Mesenteric fat pad (tissue), 1 donor: ENCODE measurements around the gene SRPX. TPM values are rescaled to one million over a fixed set of nuclear protein-coding genes. Genes with fewer than 3 reads are reported as not detected.

Experiments used
- DNase-seq: peaks from one replicate; pipeline ENCODE4 v3.0.0-alpha.2; 2020; ENCODE audit warnings: low spot score
- long read RNA-seq: library from polyadenylated mRNA; unstranded; transcript quantifications from one replicate; pipeline ENCODE4 v2.0.0, GENCODE V29; 2020
- total RNA-seq: library from RNA; stranded (reverse); fragmentation: NEBNext Ultra II Directional; extraction: Animal tissue kit (Norgen Biotek cat#: 25700); gene quantifications from one replicate; pipeline ENCODE4 v1.2.1, GENCODE V29; 2021
- donor health status: DM: yes; HTN: yes; CAD: no.

The SRPX gene
- 410 TPM for total RNA-seq
- long read RNA-seq, transcript SRPX-201 (10 exons, 1,874 nt): major isoform, 2,469 of 3,077 reads
- long read RNA-seq, transcript SRPX-206 (9 exons, 1,842 nt): minor isoform, 227 of 3,077 reads
- long read RNA-seq, transcript SRPX-205 (9 exons, 1,780 nt): minor isoform, 81 of 3,077 reads
- long read RNA-seq, partial matches to known transcripts: 123 of 3,077 reads
- long read RNA-seq, other reads (novel, unspliced or antisense): 176 of 3,077 reads

DNA sequence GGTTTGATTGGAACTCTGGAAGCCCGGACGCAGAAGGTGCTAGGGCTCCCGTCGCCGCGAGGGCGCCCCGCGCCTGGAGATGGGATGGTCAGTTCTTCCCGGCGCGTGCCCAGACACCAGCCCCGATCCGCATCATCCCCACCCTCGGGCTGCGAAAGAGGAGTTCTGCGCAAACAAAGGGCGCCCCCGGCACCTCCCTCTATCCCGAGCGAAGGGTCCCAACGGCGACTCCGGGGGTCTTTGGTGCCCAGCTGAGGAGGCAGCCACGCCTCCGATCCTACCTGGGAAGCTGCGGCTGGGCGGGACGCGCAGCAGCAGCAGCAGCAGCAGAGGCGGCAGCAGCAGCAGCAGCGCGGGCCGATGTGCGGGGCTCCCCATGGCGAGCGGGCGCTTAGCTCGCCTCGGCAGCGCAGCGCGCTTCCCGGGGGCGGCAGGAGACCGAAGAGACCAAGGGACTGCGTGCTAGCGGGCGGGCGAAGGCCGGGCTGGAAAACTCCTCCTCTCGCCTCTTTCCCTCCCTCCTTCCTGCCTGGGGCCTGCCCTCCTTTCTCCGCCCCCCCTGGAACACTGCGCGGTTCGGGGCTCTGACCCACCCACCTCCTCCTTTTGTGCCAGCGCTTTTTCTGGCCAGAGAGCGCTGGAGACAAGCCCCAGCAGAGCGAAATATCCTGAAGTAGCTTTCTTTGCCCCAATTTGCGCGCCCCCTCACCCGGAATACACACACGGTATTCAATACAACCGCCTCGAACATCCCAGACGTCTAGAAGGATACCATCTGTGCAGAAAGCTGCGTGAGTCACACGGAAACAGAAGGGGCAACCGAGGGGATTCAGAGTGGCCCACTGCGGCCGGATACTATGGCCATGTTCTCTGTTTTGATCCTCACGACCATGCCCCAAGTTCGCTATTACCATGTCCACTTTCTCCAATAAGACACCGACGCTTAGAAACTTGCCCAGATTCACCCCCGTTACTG is at the start of gene SRPX:
Gene SRPX (minus strand): TSS at position 457 of the 976 bp plus-strand sequence. CDS start 79 bp downstream, at position 378.
- DNase-seq: no peak

DNA sequence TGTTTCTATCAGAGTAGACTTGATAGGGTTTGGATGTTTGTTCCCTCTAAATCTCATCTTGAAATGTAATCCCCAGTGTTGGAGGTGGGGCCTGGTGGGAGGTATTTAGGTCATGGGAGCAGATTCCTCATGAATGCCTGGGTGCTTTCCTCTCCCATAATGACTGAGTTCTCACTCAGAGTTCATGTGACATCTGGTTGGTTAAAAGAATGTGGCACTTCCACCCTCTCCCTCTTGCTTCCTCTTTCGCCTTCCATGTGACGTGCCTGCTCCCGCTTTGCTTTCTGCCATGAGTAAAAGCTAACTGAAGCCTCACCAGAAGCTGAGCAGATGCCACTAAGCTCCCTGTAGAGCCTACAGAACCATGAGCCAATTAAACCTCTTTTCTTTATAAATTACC is 47.3 kb upstream of the SRPX start:
- DNase-seq: no peak

DNA sequence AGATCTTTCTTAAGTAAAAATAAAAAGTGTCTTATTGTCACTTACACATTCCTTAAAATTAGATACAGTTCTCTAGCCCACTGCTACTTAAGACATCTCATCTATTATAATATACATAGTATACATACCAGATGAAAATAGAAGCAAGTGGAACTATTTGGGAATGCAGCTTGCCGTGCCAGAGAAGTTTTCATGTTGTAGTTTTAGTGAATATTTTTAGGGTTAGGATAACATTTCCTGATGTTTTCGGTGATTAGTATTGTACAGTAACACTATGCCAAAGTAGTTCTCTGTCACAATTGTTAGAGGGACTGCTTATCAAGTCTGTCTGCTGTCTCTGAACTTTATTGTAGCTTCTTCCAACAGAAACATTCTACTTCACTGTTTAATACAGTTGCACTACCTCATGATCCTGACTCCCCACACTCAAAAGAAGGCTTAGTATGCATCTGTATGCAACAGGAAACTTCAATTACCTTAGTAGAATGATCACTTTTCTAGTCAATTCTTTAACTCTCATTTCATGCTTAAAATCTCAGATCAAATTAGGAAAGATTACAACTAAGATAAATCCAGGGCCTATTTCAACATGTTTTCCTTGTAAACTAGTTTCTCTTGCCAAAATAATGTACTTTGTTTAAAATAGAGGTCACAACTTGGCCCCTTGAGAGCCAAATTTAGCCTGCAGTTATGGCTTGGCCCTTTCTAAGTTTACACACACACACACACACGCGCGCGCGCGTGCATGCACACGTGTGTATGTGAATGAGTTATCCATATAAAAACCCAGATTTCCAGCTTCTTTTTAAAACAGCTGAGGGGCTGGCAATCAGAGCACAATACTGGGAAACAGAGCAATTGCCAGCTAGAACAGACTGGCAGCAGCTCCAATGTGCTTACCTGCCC is 42.3 kb upstream of the SRPX start:
- no peak for DNase-seq

GRCh38 chrX:38260231-38260630 is 39.6 kb upstream of the SRPX start:
- no peak for DNase-seq

GRCh38 chrX:38256019-38256418 is 35.3 kb upstream of the SRPX start:
- DNase-seq: no peak

DNA sequence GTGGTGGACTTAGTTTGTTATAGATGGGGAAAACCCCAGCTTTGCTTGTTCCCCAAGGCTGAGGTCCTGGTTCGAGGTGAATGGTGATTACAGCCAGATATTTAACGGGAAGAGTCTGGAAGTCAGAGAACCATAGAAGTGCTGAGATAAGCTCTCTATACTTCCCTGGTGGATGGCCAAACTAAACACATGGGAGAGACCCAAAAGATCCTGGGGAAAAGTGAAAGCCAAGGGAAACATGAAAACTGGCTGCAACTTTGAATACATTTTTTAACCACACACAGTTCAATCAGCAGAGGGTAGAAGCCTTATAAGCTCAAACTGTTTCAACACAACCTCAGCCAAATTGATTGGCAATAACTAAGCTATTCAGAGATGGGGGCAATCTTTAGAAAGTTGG is 29.3 kb upstream of the SRPX start:
- no peak for DNase-seq

DNA sequence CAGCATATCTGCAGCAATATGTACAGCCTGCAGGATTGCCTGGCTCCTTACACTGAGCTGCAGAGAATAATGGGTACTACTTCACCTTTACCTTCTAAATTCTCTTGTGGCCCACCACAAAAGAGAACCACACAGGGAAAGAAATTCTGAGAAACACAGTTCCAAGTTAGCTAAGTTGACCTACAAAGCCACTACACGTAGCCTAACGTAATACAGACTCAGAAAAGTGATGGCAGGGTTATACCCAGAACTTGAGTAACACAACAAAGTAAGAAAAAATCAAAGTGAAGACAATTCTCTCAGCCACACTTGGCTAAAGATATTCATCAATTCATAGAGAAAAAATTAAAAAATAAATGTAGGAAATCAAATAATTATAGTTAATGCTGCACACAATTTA is 26.4 kb upstream of the SRPX start:
- DNase-seq: no peak

DNA sequence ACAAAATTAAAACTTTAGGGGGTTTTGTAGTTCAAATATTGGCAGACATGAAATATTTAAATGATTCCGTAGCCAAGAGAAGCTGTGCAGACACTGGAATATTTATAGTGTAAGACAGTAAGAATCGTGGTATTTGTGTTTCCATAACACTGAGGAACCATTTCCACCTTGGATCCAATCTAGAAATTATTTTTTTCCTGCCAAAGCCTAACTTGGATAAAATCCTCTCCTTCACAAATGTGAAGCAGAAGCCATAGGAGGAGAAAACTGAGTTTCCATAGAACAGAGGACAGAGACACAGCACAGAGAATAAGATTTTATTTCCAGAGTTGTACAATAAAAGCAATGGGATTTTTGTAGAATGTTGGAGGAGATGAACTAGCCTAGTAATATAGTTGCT is 19.9 kb upstream of the SRPX start:
- no peak for DNase-seq

DNA sequence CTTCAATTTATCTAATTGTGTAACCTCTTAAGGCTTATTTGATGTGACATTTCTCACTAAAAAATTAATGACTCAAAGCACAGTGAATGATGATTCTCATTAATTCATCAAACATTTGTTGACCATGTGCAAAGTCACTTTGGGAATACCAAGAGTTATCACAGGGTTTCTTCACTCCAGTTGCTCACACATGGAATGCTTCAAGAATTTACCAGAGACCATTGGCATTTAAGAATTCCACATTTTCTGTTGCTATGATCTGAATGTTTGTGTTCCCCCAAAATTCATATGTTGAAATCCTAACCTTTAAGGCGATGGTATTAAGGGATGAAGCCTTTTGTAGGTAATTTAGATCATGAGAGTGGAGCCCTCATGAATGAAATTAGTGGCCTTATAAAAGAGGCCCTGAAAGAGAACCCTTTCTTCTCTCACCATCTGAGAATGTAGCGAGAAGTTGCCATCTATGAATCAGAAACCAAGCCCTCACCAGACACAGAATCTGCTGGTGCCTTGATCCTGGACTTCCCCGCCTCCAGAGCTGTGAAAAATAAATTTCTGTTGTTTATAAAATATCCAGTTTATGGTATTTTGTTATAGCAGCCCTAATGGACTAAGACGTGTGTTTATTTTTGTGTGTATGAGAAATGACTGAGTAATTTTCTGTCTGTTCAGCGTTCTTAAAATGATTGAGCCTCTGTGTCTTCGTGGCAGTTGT is 16.4 kb upstream of the SRPX start:
- no peak for DNase-seq

DNA sequence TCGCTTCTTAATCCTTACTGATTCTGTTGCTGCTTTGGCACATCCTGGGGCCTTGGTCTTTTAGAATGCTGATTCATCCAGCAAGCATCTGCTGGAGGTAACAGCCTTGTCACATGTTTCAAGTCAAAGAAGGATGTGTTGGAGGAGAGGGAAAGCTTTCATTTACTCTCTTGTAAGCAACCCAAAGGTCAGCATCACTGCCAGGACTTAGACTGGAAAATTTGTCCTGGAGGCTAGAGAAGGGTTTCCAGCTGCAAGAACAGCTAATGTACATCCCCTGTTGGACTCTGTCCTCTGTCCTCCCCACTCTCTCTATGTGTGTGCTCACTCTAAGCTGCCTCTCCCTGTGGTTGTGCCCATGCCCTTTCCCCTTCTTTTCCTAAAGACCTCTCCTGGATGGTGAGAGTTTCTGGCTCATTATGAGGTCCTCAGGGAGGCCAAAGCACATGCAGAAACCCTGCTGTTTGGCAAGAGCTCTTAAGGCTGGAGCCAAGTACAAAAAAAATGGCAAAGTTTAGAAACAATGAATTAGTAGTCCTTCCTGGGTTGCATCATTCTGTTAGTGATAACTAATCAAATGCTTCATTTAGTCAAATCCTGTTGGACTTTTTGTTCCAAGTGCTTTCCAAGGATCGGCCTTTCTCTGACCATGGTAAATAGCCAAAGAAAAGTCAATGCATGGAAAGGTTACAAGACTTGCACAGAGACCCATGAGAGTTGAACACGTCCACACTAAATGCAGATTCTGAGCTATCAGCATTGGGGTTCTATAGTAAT is 13.4 kb upstream of the SRPX start:
- no peak for DNase-seq

DNA sequence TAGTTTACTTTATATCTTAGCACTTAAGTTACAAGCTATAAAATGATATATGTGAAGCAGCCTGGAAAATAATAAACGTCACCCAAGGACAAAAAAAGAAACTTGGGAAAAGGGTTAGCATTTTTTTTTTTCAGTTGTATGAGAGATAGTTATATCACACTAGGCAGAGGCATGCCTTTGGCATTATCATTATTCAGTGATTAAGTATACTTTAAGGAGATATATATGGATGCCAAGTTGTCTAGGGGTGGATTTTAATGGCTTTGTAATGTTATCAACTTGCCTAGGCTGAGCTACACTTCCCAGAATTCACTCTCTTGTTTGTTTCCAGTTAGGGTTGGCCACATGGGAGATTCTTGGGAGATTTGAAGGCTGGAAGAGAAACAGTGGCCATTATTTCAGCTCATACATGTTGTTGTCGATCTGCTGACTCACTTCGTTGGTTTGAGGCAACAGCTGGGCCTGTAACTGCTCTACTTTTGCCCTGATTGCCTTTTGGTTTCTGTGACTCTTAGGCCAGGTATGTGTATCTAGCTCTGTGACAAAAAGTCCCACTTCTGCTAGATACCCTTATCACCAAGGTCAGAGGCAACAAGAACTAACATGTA is 11.5 kb upstream of the SRPX start:
- no peak for DNase-seq

- DNase-seq: no peak
Observed at GRCh38 chrX:38225093-38225492, 4.4 kb upstream of the SRPX start.

DNA sequence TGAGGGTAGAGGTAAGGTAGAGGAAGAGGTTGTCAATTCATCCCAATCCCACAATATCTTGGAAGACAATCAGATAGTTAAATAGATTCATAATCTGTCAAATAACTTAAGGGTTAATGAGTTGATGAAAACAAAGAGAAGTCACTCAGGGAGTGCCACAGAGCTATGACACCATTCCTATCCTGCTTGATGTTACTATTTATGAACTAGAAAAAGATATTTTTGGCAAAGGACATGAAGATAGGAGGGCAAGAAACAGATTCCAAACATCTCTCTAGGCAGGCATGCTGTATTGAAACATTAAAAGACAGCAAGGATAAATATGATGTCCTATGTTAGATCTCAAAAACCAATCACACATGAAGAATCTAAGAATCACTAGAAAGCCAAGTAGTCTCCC is 3.5 kb upstream of the SRPX start:
- no peak for DNase-seq

- no peak for DNase-seq
Observed at GRCh38 chrX:38221391-38221929, 789 bp upstream of the SRPX start.

- DNase-seq: no peak
Observed at GRCh38 chrX:38220024-38220414, 652 bp downstream of the SRPX start.

DNA sequence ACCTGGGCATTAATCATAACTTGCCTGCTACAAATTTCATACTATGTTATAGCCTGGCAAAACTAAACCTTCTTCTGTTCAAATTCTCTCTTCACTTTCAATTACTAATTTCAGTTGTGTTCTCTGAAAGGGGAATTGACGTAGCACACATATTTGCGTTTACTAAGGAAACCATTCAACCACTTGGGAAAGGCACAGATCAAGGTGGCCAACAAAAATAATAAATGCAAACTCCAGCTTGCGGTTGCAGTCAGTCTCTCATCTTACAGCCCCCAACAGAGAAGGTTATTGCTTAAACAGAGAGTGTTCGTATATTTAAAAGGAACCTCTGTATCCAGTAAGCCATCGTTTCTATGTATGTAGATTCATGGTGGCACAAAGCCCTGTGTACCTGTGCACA is 4.0 kb downstream of the SRPX start:
- no peak for DNase-seq

DNA sequence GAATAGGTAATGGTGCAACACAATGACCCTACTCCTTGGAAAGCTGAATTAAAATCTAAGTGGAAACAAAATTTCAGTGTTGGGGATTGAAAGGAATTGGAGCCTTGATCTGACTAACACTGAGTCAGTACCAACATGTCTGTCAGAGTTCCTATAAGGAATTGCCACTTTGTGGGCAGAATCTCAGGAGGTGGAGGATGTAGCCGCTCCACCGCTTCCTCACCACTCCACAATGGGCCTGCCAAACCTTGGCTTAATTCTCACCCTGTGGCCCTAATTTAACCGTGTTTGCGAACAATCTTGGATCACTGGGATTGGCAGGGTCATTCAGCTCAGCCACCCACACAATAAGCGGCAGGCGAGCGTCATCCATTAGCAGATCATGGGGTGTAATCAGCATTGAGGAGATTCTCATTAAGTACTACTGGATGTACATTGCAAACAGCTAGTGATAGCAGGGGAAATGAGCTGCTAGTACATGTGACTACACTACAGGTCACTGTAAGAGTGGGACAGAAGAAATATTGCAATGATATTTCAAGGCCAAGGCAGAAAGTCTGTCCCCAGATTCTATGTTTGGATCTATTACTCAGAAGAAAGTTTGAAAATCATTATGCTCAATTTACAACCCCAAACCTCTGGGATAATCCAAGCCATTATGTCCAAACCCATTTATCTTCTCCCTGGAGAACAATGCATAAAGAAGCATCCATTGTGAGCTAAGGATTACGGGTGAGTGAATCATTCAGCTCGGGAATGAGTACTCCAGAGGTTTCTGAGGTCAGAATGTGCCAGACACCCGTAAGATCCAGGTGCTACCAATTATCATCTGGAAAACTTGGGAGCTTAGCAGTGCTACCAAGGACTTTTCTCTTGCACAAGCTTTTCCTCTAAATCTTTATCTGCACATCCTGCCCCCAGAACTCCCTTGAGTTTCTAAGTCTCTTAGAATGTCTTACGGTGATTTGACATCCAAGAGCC is 5.8 kb downstream of the SRPX start:
- no peak for DNase-seq

- DNase-seq: no peak
Observed at GRCh38 chrX:38214044-38214443, 6.6 kb downstream of the SRPX start.
